Hindlimb muscle (tissue), 1 donor: ENCODE measurements around the gene TSGA10. TPM values are rescaled to one million over a fixed set of nuclear protein-coding genes. Genes with fewer than 3 reads are reported as not detected.
"Not testable (repeated sequence)": the region's sequence is repeated elsewhere in the genome, so short reads cannot be mapped to it uniquely, and the experiment has no call there.

ENCODE experiments used
- DNase-seq: peaks from one replicate; pipeline ENCODE4 v3.0.0-alpha.2; 2013
- polyA plus RNA-seq: library from polyadenylated mRNA; unstranded; fragments of 120-200 nt; gene quantifications from one replicate; pipeline ENCODE4 v1.2.1, GENCODE V29; 2013; ENCODE audit not compliant: insufficient read length

The TSGA10 gene
- polyA plus RNA-seq, 1 donor = 2.7 TPM

DNA sequence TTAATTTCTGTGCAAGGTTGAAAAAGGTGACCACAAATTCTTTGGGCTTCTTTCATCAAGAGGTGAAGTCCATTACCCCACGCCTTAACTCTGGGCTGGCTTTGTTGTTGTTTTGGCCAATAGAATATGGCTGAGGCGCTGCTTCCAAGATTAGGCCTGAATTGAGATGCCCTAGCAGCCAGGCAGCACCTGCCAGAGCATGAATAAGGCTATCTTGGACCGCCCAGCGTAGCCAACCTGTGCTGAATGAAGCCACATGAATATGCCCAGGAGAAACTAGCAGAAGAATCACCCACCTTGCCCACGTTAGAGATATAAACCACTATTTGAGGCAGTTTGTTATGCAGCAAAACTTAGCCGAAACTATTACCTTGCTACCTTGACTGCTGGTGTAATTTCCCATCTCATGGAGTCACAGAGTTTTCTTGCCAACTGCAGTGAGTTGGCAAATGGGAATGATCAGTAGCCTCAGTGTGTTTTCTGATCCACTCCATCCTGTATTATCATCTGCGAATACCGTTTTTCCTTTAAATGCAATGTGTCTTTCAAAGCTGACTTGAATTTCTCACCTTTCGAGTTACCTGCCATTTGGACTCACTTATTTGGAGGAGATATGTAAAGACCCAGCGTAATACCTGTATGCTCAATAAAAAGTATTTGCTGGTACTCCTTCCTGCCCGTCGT, 679 bp downstream of the TSGA10 start:
- peak; percentile 5 for DNase-seq

DNA sequence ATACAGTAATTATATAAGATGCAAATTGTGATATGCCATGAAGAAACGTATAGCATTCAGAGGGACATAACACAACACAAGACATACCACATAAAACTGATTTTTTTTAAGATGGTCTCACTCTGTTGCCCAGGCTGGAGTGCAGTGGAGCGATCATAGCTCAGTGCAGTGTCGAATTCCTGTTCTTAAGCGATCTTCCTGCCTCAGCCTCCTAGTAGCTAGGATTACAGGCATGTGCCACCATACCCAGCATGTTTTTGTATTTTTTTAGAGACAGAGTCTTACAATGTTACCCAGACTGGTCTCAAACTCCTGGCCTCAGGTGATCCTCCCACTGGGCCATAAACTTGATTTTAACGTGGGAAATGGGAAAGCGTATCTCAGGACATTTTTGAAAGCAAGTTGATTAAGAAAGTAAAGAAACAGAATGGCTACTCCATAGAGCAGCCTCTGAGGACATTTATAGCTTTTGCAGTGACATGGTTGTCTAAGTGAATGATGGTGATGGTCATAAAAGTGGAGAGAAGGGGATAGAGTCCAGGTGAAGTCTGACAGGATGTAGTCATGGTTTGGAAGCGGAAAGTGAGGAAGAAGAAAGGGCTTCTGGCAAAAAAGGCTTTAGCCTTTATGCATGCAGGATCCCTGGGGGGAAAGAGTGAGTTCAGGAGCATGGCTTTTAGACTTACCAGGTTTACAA, 2.4 kb downstream of the TSGA10 start:
- no peak for DNase-seq

DNA sequence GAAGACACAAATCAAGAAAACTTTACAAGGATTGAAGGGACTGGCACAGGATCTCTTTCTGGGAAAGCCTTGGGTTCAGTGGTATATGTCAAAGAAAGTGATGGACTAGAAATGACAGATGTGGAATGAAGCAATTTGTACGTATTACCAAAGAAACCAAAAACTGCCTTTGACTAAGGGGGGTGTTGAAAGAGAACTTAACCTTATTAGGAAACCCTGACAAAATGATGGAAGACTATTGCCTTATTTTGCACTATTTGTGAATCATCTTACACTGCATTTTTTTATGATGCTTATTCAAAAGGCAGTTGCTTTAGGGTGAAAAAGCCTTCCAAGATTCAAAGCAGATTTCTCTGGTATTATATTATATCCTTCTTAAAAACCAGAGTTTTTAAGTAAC, 4.0 kb downstream of the TSGA10 start:
- no peak for DNase-seq

DNA sequence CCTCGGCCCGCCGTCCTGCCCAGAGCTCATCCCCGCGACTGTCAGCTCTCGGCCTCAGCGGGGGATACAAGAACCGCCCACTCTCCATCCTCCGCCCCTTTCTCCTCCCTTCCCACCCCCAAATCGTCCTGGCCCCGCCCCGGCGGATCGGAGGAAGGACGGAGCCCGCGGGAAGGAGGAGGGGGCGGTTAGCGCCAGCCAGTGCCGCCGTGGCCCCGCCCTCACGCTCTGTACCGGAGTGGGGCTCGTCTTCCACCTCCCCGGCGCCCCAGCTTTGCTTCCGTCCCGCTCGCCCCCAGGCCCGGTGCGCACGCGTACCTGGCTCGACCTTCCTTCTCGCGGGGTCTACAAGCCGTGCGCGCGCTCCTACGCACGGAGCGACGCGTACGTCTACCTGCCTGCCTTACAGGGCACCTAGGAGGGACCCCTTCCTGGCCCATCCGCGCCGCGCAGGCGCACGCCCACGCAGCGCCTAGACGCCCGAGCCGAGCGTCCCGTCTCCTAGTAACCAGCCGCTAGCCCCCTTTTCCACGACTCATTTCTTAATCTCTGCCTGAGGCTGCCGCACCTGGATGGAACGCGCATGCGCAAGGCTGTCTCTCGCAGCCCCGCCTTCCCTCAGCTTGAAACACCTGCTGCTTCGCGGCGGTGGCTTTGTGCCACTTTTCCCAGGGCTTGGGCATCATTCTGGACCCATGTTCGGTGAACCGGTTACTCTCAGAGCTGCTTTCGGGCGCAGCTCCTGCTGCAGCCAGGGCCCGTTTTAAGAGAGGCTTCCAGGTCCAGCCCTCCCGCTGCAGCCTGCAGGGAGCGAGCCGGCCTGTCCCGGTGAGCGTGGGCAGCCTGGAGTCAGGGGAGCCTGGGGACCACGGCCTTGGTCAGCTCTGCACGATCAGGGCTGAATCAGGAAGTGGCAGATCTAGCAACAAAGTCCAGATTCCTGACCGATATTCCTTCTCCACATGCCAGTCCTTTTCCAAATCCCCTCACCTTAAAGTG, 13.3 kb downstream of the TSGA10 start, which contains the start of gene C2orf15:
Gene C2orf15, plus strand, starts transcription at position 598 of the 999 bp plus-strand sequence. CDS start 8,852 bp downstream, outside the sequence.
- peak; percentile 90 for DNase-seq

DNA sequence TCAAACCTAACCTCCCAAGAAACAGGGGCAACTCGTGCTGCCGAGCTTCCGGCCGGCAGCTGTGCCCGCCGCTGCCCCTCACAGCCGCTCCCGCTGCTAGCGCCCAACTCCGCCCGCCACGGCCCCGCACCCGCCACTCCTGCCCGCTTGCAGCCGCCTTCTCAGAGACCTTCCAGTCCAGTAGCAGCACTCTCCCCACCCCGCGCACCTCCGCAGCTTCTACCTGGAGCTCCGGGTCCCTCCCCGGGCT, 14.0 kb downstream of the TSGA10 start:
- peak; percentile 32 for DNase-seq

DNA sequence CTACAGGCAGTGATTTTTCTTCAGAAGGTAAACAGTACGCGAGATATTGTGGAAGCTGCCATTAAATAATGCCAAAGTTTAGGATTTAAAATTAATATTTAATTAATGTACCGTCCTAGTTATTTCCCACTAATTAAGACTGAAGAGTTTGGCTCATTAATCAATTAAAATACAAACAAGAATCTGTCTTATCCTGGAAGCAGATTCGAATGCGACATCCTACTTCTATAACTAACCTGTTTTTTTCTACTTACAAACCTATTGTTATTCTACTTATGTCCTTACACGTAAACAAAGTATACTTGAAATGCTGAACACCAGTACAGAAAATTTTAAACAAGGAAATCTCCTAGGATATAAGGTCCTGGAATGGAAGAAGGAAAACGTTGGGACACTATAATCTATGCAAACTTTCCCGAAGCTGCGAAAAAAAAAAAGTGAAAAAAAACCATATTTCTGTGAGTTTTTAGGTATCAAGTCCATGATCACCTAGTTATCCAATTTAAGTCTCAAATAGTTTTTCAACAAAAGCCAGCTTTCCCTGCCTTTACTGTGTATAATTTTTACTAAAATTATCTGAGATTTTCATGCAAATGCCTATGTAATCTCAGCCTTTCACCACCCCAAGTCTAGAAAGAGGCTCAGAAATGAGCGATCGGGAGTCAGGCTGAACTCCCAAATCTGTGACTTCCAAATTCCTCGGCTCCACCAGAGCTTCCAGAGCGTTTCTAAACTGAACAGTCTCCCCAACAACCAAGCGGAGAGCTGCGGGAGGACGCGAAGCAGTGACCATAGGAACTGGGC, 14.5 kb downstream of the TSGA10 start:
- DNase-seq = no peak

DNA sequence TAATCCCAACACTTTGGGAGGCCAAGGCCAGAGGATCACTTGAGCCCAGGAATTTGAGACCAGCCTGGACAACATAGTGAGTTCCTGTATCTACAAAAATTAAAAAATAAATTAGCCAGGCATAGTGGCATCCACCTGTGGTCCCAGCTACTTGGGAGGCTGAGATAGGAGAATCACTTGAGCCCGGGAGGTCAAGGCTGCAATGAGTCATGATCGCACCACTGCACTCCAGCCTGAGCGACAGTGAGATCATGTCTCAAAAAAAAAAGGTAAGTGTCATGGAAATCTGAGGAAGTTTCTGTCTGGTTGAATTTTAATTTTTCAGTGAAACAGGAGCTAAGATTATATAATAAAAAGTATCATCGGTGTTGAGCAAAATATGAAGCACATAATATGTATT, 15.7 kb downstream of the TSGA10 start:
- DNase-seq = no peak

DNA sequence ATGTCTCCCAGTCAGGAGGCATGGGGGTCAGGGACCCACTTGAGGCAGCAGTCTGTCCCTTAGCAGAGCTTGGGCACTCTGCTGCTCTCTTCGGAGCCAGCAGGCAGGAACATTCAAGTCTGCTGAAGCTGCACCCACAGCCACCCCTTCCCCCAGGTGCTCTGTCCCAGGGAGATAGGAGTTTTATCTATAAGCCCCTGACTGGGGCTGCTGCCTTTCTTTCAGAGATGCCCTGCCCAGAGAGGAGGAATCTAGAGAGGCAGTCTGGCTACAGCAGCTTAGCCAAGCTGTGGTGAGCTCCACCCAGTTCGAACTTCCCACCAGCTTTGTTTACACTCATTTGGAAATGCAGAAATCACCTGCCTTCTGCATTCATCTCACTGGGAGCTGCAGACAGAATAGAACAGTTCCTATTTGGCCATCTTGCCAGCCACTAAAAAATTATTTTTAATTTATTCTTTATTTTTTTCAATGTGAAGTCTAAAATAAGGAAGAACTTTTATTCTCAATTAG, 19.6 kb downstream of the TSGA10 start:
- DNase-seq = not testable (repeated sequence)

DNA sequence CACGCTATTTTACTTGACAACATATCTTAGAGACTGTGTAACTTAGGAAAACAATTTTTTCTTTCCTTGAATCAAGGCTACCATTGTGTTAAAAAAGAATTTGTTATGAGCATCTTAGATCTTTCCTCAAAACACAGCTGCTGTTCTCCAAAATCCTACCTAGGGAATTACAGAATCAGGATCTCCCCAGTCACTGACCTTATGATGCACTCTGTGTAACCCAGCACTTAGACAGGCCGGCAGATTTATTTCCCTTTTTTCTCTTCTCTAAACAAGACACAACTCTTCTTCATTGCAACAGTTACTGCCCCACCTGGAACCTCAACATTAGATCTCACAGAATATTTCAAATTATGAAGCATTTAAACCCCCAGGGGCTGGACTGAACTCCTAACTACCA, 26.8 kb downstream of the TSGA10 start:
- no peak for DNase-seq

DNA sequence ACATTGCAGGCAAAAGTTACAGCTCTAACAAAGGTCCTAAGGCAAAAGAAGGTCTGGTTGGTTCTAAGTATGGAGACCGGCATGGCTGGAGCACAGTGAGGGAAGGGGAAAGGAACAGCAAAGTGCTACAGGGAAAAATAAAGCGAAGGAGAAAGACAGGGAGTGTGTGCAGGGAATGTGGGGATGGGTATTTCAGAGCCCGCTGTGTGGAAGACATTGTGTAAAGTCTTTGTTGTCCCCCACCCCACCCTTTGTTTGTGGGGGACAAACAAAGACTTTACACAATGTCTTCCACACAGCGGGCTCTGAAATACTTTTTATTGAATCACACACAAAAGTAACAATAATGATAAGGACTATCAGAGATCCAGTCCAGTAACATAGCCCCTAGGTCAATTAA, 42.1 kb downstream of the TSGA10 start:
- no peak for DNase-seq

DNA sequence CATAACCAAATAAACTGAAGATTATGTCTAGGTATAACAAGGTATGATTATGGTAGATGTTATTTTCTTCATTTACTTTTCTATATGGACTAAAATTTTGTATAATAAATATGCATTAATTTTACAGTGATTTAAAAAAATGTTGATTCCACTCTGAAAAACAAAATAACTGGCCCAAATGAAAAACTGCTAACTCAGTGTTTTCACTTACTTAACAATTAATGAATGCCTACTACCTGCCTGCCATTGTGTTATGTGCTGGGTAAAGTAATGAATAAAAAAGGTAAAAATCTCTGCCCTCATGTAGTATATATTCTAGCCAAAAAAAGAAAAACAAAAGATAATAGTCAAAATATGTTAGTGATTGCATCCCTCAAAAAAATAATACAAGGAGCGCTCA, 42.8 kb downstream of the TSGA10 start:
- no peak for DNase-seq

DNA sequence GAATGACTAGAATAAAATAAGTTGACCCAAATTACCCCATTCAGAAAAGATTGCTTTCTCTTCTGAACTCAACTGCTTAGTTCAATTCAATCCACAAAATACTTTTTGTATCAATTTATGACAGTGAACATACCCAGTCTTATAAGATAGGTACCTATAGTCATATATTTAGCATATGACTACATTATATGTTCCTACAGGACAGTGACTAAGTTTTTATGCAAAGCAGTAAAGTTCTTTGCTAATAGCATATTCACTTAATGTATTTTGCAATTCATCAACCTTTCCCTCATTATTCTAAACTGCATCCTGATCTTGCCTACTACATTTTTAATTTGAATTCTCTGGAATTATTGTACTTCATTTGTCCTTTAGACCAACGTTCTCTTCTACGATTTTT, 43.5 kb downstream of the TSGA10 start:
- no peak for DNase-seq

DNA sequence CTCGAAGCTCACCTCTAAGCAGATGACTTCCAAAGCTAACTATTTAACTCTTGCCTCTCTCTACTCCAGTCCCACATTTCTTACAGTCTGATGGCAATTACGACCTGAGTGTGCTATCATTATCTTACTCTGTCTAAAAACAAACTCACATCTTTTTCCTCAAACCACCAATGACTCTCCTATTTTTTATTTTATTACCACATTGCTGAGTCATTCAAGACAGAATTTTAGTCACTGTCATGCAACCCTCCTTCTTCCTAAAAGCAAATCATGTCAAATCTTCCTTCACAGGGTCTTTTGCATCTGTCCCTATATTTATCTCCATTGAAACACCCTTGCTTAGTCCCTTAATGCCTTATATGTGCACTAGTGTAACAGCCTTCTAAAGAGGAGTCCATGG, 47.8 kb downstream of the TSGA10 start:
- DNase-seq = no peak

DNA sequence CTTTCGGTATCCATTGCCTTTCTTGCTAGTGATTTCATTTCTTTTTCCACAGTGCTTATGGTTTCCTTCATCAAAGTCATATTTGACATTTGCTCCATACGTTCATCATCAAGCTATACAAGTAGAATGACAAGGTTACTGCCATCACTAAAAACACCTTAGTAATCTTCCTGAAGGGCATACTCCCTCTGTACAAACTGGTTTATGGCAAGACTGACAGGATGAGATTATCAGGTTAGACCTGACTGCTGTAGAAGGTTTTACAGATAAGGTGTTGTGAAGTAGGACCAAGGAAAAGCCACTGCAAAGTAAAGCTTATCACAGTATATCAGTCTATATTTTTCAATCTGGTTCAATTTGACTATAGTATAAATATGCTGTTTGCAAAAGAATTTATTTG, 50.7 kb downstream of the TSGA10 start:
- no peak for DNase-seq

DNA sequence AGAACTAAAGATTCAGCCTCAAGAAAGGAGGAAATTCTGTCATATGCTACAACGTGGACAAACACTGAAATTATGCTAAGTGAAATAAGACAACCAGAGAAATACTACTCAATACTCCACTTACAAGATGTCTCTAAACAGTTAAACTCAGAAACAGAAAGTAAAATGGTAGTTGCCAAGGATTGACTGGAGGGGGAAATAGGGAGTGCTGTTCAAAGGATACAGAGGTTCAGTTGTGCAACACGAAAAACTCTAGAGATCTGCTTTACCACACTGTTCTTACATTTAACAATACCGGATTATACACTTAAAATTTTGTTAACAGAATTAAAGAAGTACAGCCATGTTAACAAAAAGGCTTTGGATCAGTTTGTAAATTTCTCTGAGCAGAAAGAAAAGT, 53.0 kb downstream of the TSGA10 start:
- DNase-seq = peak; percentile 13

DNA sequence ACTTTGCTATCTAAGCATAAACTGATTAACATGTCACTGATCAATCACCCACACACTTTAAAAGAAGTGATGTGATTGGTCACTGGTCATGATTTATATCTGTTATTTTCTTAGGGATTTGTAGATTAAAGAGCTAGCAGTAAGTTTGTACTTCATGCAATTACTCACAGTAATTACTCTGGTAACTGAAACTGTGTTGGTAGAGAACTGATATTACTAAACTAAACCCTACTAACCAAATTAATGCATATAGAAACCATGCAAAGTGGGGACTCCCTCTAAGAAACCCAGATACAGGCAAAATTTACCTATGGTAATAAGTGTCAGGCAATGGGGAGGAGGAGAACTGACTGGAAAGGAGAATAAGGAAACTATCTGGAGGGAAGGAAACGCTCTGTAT, 58.0 kb downstream of the TSGA10 start:
- DNase-seq = no peak

DNA sequence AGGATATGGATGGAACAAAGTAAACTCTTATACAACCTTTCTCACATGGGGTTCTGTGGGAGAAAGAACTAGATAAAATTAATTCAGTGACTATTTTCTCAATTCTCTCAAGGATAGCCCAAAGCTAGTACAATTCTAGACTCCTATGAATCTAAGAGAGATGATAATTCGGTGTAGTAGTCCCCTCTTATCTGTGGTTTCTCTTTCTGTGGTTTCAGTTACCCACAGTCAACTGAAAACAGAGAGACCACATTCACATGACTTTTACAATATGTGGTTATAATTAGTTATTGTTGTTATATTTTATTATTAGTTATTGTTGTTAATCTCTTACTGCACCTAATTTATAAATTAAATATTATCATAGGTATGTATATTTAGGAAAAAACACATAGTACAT, 66.7 kb downstream of the TSGA10 start:
- DNase-seq = no peak

DNA sequence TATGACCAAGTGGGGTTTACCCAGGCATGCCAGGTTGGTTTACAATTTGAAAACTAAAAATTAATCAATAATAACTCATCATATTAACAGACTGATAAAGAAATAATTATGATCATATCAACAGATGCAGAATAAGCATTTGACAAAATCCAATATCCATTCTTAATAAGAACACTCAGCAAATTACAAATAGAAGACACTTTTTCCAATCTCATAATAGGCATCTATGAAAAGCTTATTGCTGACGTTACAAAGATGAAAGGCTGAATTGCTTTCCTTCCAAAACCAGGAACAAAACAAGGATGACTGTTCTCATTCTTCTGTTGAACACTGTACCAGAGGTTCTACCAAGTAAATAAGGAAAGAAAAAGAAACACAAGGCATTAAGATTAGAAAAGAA, 68.4 kb downstream of the TSGA10 start:
- no peak for DNase-seq

DNA sequence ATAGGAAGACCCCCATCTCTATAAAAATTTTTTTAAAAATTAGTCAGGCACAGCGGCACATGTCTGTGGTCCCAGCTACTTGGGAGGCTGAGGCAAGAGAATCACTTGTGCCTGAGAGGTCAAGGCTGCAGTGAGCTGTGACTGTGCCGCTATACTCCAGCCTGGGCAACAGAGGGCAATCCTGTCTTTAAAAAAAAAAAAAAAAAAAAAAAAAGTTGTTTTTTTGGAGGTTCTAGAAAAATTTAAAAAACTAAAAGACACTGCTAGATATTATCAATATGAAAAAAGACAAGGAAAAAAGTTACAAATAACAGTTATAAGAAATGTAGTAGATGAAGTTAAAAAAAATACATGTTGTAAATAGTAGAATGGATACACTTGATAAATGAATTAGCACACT, 69.3 kb downstream of the TSGA10 start:
- DNase-seq = no peak

DNA sequence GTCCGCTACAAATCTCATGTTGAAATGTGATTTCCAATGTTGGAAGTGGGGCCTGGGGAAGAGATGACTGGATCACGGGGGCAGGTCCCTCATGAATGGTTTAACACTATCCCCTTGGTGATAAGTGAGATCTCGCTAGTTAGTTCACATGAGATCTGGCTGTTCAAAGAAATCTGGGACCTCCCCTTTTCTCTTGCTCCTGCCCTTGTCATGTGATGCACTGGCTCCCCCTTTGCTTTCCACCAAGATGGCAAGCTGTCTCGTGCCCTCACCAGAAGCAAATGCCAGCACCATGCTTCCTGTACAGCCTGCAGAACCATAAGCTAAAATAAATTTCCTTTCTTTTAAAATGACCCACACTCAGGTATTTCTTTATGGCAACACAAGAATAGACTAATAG, 70.5 kb downstream of the TSGA10 start:
- DNase-seq = no peak

DNA sequence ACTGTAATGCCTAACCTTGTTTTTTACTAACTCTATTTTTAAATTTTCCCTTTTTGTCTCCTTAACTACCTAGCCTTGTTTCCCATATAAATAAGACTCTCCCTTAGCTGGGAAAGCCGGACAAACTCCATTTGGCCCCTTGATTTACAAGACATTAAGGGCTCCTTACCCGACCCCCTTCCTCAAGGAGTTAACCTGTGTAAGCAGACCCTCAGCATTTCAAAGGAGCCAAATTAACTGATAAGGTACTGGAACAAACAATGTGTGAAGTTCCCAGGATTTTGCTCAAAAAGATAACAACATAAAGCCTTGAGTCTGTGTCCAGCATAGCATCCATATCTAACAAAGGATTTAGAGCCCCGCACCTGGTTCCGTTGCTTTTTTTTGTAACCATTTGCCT, 72.9 kb downstream of the TSGA10 start:
- DNase-seq = no peak

DNA sequence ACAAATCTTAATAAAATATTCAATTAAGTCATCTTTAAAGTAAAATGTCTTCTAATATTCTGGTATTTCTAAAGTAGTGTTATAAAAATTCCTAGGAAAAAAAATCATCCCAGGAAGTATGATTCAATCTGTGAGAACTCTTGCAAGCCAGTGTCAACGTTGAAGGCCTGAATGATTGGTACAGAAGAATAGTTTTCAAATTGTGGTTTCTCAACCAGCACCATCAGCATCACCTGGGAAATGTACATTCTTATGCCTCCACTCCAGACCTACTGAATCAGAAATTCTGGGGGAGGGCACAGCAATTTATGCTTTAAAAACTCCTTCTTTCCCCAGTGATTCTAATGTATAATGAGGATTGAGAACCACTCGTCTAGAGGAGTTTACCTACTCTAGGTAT, 75.5 kb downstream of the TSGA10 start:
- DNase-seq = no peak
